OCI-LY3 (cell line): ENCODE data around the gene RERG.

Experiments
- H2AFZ ChIP-seq: fragments of 200-600, 300-600 bp; shearing (Covaris generic); 2 replicates; pipeline ENCODE4 v1.6.0; 2014; ENCODE audit warnings: antibody characterized with exemption, low read depth, low read length
- H3K27ac ChIP-seq: fragments of 200-600, 300-600 bp; sonication (generic); 2 replicates; pipeline ENCODE4 v1.5.1; 2014; ENCODE audit warnings: mild to moderate bottlenecking, low read length, moderate library complexity, mixed read lengths
- H3K27me3 ChIP-seq: fragments of 200-600, 300-600 bp; sonication (generic); 2 replicates; pipeline ENCODE4 v1.6.1; 2014; ENCODE audit warnings: low read depth, low read length, mixed read lengths
- H3K36me3 ChIP-seq: fragments of 200-600, 300-600 bp; sonication (generic); replicated peaks from 2 replicates; pipeline ENCODE3; 2014; ENCODE audit warnings: low read depth, low read length, mixed read lengths
- H3K4me1 ChIP-seq: fragments of 300-600, 200-600 bp; sonication (generic); 2 replicates; pipeline ENCODE4 v1.6.1; 2014; ENCODE audit warnings: low read length, mixed read lengths
- H3K4me2 ChIP-seq: fragments of 200-600, 300-600 bp; sonication (generic); 2 replicates; pipeline ENCODE4 v1.6.1; 2014; ENCODE audit warnings: low read length, mixed read lengths
- H3K4me3 ChIP-seq: fragments of 300-600, 200-600 bp; sonication (generic); 2 replicates; pipeline ENCODE4 v1.5.1; 2014; ENCODE audit warnings: antibody characterized with exemption, mild to moderate bottlenecking, low read length, moderate library complexity
- H3K79me2 ChIP-seq: fragments of 300-600, 200-600 bp; shearing (Covaris generic); 2 replicates; pipeline ENCODE4 v1.6.1; 2014; ENCODE audit warnings: mild to moderate bottlenecking, low read length, mixed read lengths
- H3K9ac ChIP-seq: fragments of 300-600, 200-600 bp; shearing (Covaris generic); 2 replicates; pipeline ENCODE4 v1.6.0; 2014; ENCODE audit warnings: mild to moderate bottlenecking, low read length, moderate library complexity
- H3K9me3 ChIP-seq: fragments of 200-600, 300-600 bp; shearing (Covaris generic); 2 replicates; pipeline ENCODE4 v1.6.1; 2014; ENCODE audit warnings: low read length, mixed read lengths; ENCODE audit not compliant: insufficient read depth
- H4K20me1 ChIP-seq: fragments of 200-600, 300-600 bp; sonication (generic); 2 replicates; pipeline ENCODE4 v1.6.1; 2016; ENCODE audit warnings: low read length, mixed read lengths; ENCODE audit not compliant: insufficient read depth
- EZH2phosphoT487 ChIP-seq: fragments of 200-600 bp; shearing (Covaris generic); IDR thresholded peaks from 2 replicates; pipeline ENCODE4 v1.6.1; 2018; ENCODE audit warnings: antibody characterized with exemption, mixed run types, low read depth
- TF ChIP-seq, protein P1 (sequence below): fragments of 200-600, 300-600 bp; sonication (generic); IDR thresholded peaks from 2 replicates; pipeline ENCODE4 v1.5.1; 2014; ENCODE audit warnings: antibody characterized with exemption, low read length, low read depth

The RERG gene

GRCh38 chr12:15165012-15165659 lies 56.1 kb downstream of the RERG start:
- Histone ChIP-seq H3K27ac (no peak overlapping the region), H3K9me3 (no peaks in the 10 kb centered on the region), H3K4me1 (no peaks in the 10 kb centered on the region), H3K27me3 (peaks cover 5% of the 10 kb centered on the region; the same call in 1 of the 2 replicates), H3K9ac (no peak overlapping the region), H3K4me2 (no peak overlapping the region), H3K79me2 (no peaks in the 10 kb centered on the region), H2AFZ (no peak overlapping the region), H4K20me1 (no peaks in the 10 kb centered on the region), H3K36me3 (no peaks in the 10 kb centered on the region), H3K4me3 (no peak overlapping the region)
- TF ChIP-seq, protein P1, sequence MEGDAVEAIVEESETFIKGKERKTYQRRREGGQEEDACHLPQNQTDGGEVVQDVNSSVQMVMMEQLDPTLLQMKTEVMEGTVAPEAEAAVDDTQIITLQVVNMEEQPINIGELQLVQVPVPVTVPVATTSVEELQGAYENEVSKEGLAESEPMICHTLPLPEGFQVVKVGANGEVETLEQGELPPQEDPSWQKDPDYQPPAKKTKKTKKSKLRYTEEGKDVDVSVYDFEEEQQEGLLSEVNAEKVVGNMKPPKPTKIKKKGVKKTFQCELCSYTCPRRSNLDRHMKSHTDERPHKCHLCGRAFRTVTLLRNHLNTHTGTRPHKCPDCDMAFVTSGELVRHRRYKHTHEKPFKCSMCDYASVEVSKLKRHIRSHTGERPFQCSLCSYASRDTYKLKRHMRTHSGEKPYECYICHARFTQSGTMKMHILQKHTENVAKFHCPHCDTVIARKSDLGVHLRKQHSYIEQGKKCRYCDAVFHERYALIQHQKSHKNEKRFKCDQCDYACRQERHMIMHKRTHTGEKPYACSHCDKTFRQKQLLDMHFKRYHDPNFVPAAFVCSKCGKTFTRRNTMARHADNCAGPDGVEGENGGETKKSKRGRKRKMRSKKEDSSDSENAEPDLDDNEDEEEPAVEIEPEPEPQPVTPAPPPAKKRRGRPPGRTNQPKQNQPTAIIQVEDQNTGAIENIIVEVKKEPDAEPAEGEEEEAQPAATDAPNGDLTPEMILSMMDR: no peak
- no peak for TF ChIP-seq EZH2phosphoT487

GRCh38 chr12:15163030-15163976 lies 57.9 kb downstream of the RERG start:
- TF ChIP-seq, protein P1: no peak
- H4K20me1 ChIP-seq: no peaks in the 10 kb centered on the region

DNA sequence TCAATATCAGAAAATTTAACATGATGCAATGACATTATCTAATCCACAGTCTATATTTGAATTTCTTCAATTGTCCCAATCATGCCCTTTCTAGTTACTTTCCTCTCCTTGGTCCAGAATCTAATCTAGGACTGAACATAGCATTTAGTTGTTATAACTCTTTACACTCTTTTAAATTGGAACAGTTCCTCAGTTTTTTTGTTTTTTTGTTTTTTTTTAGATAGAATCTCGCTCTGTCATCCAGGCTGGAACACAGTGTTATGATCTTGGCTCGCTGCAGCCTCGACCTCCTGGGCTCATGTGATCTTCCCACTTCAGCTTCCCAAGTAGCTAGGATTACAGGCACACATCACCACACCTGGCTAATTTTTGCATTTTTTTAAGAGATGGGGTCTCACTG lies 63.1 kb downstream of the RERG start:
- no peak for TF ChIP-seq EZH2phosphoT487
- TF ChIP-seq, protein P1: no peak
- H3K79me2 ChIP-seq: no peaks in the 10 kb centered on the region

More at GRCh38 chr12:15163030-15163976, 57.9 kb downstream of the RERG start:
- Histone ChIP-seq H3K4me3 (no peak overlapping the region), H3K79me2 (no peaks in the 10 kb centered on the region), H3K9me3 (no peaks in the 10 kb centered on the region), H3K27ac (no peak overlapping the region), H3K27me3 (peaks cover 5% of the 10 kb centered on the region; the same call in 1 of the 2 replicates), H2AFZ (no peak overlapping the region), H3K4me1 (no peaks in the 10 kb centered on the region), H3K36me3 (no peaks in the 10 kb centered on the region), H3K9ac (no peak overlapping the region), H3K4me2 (no peak overlapping the region)

GRCh38 chr12:15157269-15157671 lies 63.9 kb downstream of the RERG start:
- Histone ChIP-seq H3K36me3 (no peaks in the 10 kb centered on the region), H3K4me2 (no peak overlapping the region), H3K79me2 (no peaks in the 10 kb centered on the region), H2AFZ (no peak overlapping the region), H3K4me3 (no peak overlapping the region), H3K9me3 (no peaks in the 10 kb centered on the region), H4K20me1 (no peaks in the 10 kb centered on the region), H3K4me1 (no peaks in the 10 kb centered on the region), H3K9ac (no peak overlapping the region), H3K27ac (no peak overlapping the region), H3K27me3 (peaks cover 36% of the 10 kb centered on the region)
- no peak for TF ChIP-seq EZH2phosphoT487
- TF ChIP-seq, protein P1: no peak

More for the DNA sequence above, 63.1 kb downstream of the RERG start:
- no peaks in the 10 kb centered on the region for H3K4me1 ChIP-seq
- no peaks in the 10 kb centered on the region for H3K36me3 ChIP-seq
- peaks cover 33% of the 10 kb centered on the region for H3K27me3 ChIP-seq
- no peaks in the 10 kb centered on the region for H3K9me3 ChIP-seq
- H3K9ac ChIP-seq: no peak overlapping the region
- H3K27ac ChIP-seq: no peak overlapping the region
- H3K4me3 ChIP-seq: no peak overlapping the region
- H3K4me2 ChIP-seq: no peak overlapping the region
- H2AFZ ChIP-seq: no peak overlapping the region
- H4K20me1 ChIP-seq: no peaks in the 10 kb centered on the region
